Fibroblast of lung (primary cell): ENCODE data around the gene COX4I1. TPM values are rescaled to one million over a fixed set of nuclear protein-coding genes. Genes with fewer than 3 reads are reported as not detected.
A peak's percentile ranks its signal among the peaks of the same experiment; 100 is the strongest.

Experiments used
- DNase-seq, 2 donors: peaks; one replicate each; pipeline versions ENCODE4 v3.0.0 to v3.0.0-alpha.2; 2010; ENCODE audit warnings: low read depth in 2 of 2
- H2AFZ ChIP-seq: 2 replicates; pipeline ENCODE4 v1.5.1; 2012; ENCODE audit warnings: low read length, control low read depth, inconsistent platforms
- H3K27ac ChIP-seq: 2 replicates; pipeline ENCODE4 v1.5.1; 2011; ENCODE audit warnings: low read length, control low read depth; ENCODE audit not compliant: insufficient read depth
- H3K27me3 ChIP-seq: 2 replicates; pipeline ENCODE4 v1.5.1; 2011; ENCODE audit warnings: mild to moderate bottlenecking, low read length; ENCODE audit not compliant: control insufficient read depth, insufficient read depth
- H3K36me3 ChIP-seq: 2 replicates; pipeline ENCODE4 v1.5.1; 2011; ENCODE audit warnings: low read length; ENCODE audit not compliant: control insufficient read depth, insufficient read depth
- H3K4me1 ChIP-seq: 2 replicates; pipeline ENCODE4 v1.5.1; 2011; ENCODE audit warnings: low read length; ENCODE audit not compliant: control insufficient read depth, insufficient read depth; ENCODE audit errors: extremely low read depth
- H3K4me2 ChIP-seq: 2 replicates; pipeline ENCODE4 v1.5.1; 2011; ENCODE audit warnings: low read length, control low read depth; ENCODE audit not compliant: insufficient read depth; ENCODE audit errors: extremely low read depth
- H3K4me3 ChIP-seq, 4 experiments: fragments of 200-600 bp in 1 of 4; sonication (generic) in 1 of 4; replicated peaks in 1 of 4; 2 replicates each; pipeline ENCODE4 v1.5.1; 2011 to 2016; ENCODE audit warnings: low read length in 4 of 4, low read depth in 3 of 4, mild to moderate bottlenecking in 3 of 4, control low read depth in 2 of 4, inconsistent platforms in 1 of 4, mixed read lengths in 1 of 4; ENCODE audit not compliant: insufficient read depth in 1 of 4; ENCODE audit errors: control extremely low read depth in 1 of 4
- H3K79me2 ChIP-seq: 2 replicates; pipeline ENCODE4 v1.5.1; 2012; ENCODE audit warnings: mild to moderate bottlenecking, low read length, inconsistent platforms; ENCODE audit not compliant: control insufficient read depth, insufficient read depth
- H3K9ac ChIP-seq: 2 replicates; pipeline ENCODE4 v1.5.1; 2011; ENCODE audit warnings: mild to moderate bottlenecking, low read length, control low read depth; ENCODE audit not compliant: insufficient read depth
- H3K9me3 ChIP-seq: 2 replicates; pipeline ENCODE4 v1.5.1; 2012; ENCODE audit warnings: low read depth, low read length; ENCODE audit not compliant: control insufficient read depth, insufficient read depth
- H4K20me1 ChIP-seq: 2 replicates; pipeline ENCODE4 v1.5.1; 2011; ENCODE audit warnings: low read length; ENCODE audit not compliant: control insufficient read depth, insufficient read depth; ENCODE audit errors: extremely low read depth
- CTCF ChIP-seq, 2 donors: IDR thresholded peaks in 1 of 2; conservative IDR thresholded peaks in 1 of 2; 1 replicate in 1 of 2; 2 replicates in 1 of 2; pipeline ENCODE4 v1.5.1; 2011 to 2012; ENCODE audit warnings: low read length in 2 of 2, control low read depth in 1 of 2, inconsistent platforms in 1 of 2, low read depth in 1 of 2, mild to moderate bottlenecking in 1 of 2
- EZH2 ChIP-seq: IDR thresholded peaks from 2 replicates; pipeline ENCODE4 v1.5.1; 2012; ENCODE audit warnings: low read length, control low read depth, mild to moderate bottlenecking; ENCODE audit errors: missing control alignments
- polyA plus RNA-seq, 2 donors: library from polyadenylated mRNA; depleted of rRNA in 1 of 2; stranded (reverse) in 1 of 2; unstranded in 1 of 2; fragments of >200 nt; gene quantifications; 2 replicates each; pipeline ENCODE4 v1.2.1, GENCODE V29; 2011 to 2012; ENCODE audit warnings: missing spikeins in 1 of 2
- total RNA-seq: library from RNA; depleted of rRNA; stranded (reverse); fragments of >200 nt; gene quantifications from 2 replicates; pipeline ENCODE4 v1.2.1, GENCODE V29; 2014

The COX4I1 gene
- total and polyA plus RNA-seq, 2 donors (not counting 1 experiment from before 2014, with no cell fraction given), result 442 to 653 TPM

DNA sequence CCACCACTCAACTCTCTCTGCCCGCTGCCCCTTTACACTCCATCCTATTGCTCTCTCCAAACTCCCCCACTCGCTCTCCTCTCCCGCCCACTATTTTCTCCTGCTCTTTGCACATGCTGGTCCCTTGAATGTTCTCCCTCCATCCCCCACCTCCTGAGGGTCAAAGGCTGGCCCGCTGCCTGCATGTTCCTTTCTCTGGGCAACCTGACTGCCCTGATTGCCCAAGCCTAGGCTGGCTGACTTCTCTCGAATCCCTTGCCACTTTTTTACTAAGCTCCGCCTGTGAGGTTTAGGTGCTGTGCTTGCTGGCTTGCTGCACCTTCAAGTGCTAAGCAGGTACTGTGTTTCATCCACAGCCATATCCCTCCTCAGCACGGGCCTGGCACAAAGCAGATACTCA is 2.9 kb upstream of the COX4I1 start:
- no peaks in the 10 kb centered on the region for H4K20me1 ChIP-seq
- H3K9ac ChIP-seq, result no peak overlapping the region
- H3K9me3 ChIP-seq, result no peaks in the 10 kb centered on the region
- peaks cover 3% of the 10 kb centered on the region for H3K4me1 ChIP-seq
- TF ChIP-seq EZH2 (no peak), CTCF (conservative IDR thresholded peaks at IDR 0.05 in 1 of 2, IDR thresholded peaks at IDR 0.05 in 1 of 2; ENCODE audit: low read depth in 1 of 2, low read length in 2 of 2) (no peak)
- H3K4me3 ChIP-seq, result no peak overlapping the region
- H3K4me2 ChIP-seq, result no peak overlapping the region
- H2AFZ ChIP-seq, result no peak overlapping the region
- H3K36me3 ChIP-seq, result peaks cover 21% of the 10 kb centered on the region
- no peak overlapping the region for H3K27ac ChIP-seq
- no peak for DNase-seq
- peaks cover 95% of the 10 kb centered on the region for H3K79me2 ChIP-seq
- H3K27me3 ChIP-seq, result no peaks in the 10 kb centered on the region

- no peak for DNase-seq
- Histone ChIP-seq H3K36me3 (peaks cover 20% of the 10 kb centered on the region), H3K4me3 (peak overlapping the region; percentile 73 to 98 (median 85)), H3K4me2 (peak overlapping the region; percentile 96), H3K9ac (peak overlapping the region; percentile 85), H2AFZ (no peak overlapping the region), H3K79me2 (peaks cover 82% of the 10 kb centered on the region), H3K27ac (peak overlapping the region; percentile 78), H3K4me1 (peaks cover 3% of the 10 kb centered on the region), H3K27me3 (no peaks in the 10 kb centered on the region), H4K20me1 (no peaks in the 10 kb centered on the region), H3K9me3 (no peaks in the 10 kb centered on the region)
- no peak for TF ChIP-seq EZH2
- no peak for TF ChIP-seq CTCF (conservative IDR thresholded peaks at IDR 0.05 in 1 of 2, IDR thresholded peaks at IDR 0.05 in 1 of 2; ENCODE audit: low read depth in 1 of 2, low read length in 2 of 2)
These were observed 1.2 kb upstream of the COX4I1 start for GRCh38 chr16:85798283-85798776.

DNA sequence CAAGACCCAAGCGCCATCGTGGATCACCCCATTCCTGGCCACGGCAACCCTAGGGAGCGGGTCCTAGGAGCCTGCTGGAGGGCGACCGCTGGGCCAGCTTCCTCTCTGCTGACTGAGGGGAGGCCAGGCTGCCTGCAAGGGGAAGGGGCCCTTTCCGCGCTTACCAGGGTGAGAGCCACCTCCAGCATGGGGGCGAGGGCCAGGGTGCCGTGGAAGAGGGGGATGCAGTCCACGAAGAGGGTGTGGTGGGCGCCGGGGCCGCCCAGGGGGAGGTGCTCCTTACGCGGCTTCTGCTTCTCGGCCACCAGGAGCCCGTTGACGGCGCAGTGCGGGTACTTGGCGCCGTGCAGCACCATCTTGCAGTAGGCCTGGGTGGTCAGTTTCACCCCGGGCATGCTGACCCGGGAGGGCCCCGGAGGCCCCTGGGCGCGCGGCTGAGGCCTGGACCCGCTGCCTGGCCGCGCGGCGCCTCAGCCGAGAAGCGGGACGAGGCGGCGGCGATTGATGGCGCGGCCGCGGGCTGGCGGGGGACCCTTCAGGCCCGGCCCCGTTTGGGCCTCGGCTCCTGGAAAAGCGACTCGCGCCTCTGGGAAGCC is 496 bp upstream of the COX4I1 start:
- peaks cover 3% of the 10 kb centered on the region for H3K4me1 ChIP-seq

More for the DNA sequence above, 496 bp upstream of the COX4I1 start:
- Histone ChIP-seq H3K4me3 (peak overlapping the region; percentile 73 to 98 (median 85)), H4K20me1 (no peaks in the 10 kb centered on the region), H3K79me2 (peaks cover 77% of the 10 kb centered on the region), H3K9ac (peak overlapping the region; percentile 85), H2AFZ (no peak overlapping the region), H3K27ac (peak overlapping the region; percentile 78), H3K4me2 (peak overlapping the region; percentile 96), H3K9me3 (no peaks in the 10 kb centered on the region), H3K36me3 (peaks cover 25% of the 10 kb centered on the region), H3K27me3 (no peaks in the 10 kb centered on the region)
- TF ChIP-seq CTCF (conservative IDR thresholded peaks at IDR 0.05 in 1 of 2, IDR thresholded peaks at IDR 0.05 in 1 of 2; ENCODE audit: low read depth in 1 of 2, low read length in 2 of 2), result no peak
- TF ChIP-seq EZH2, result no peak
- DNase-seq, result peak; percentile 17 to 44
